ENCODE results near the gene ADISSP.

The ADISSP gene

GRCh38 chr20:3710703-3711483 is 56.7 kb downstream of the ADISSP start:
- peak; percentile 54 to 65 for DNase-seq

- no peak for DNase-seq
These were observed 57.5 kb downstream of the ADISSP start for GRCh38 chr20:3710011-3710466.

GRCh38 chr20:3707508-3707899 is 60.0 kb downstream of the ADISSP start:
- DNase-seq, result no peak

- no peak for DNase-seq
These were observed 60.6 kb downstream of the ADISSP start for GRCh38 chr20:3706774-3707507.

- no peak for DNase-seq
These were observed 61.4 kb downstream of the ADISSP start for GRCh38 chr20:3705970-3706739.

GRCh38 chr20:3705491-3705969 is 62.0 kb downstream of the ADISSP start:
- DNase-seq, result no peak

- no peak for DNase-seq
These were observed 63.5 kb downstream of the ADISSP start for GRCh38 chr20:3704087-3704486.
